Lower lobe of right lung (tissue), 2 donors: ENCODE measurements around the gene KAZALD1. TPM values are rescaled to one million over a fixed set of nuclear protein-coding genes. Genes with fewer than 3 reads are reported as not detected.
A peak's percentile ranks its signal among the peaks of the same experiment; 100 is the strongest.

Experiments
- ATAC-seq, 2 donors: fragments of 200-7000 bp; cut with Tn5 transposase; one replicate each; pipeline ENCODE4 v1.9.1; 2020 to 2022; ENCODE audit warnings: mild to moderate bottlenecking in 2 of 2, moderate library complexity in 2 of 2
- DNase-seq: peaks from one replicate; pipeline ENCODE4 v3.0.0-alpha.2; 2020
- H3K27ac ChIP-seq: fragments of 200-600 bp; one replicate; pipeline ENCODE4 v1.8.0; 2022
- H3K27me3 ChIP-seq: fragments of 200-600 bp; one replicate; pipeline ENCODE4 v1.8.0; 2022; ENCODE audit warnings: low read depth
- H3K36me3 ChIP-seq: fragments of 200-600 bp; one replicate; pipeline ENCODE4 v1.8.0; 2022; ENCODE audit warnings: mild to moderate bottlenecking
- H3K4me1 ChIP-seq: fragments of 200-600 bp; one replicate; pipeline ENCODE4 v1.8.0; 2022
- H3K4me3 ChIP-seq: fragments of 200-600 bp; one replicate; pipeline ENCODE4 v1.8.0; 2022; ENCODE audit warnings: mild to moderate bottlenecking
- H3K9me3 ChIP-seq: fragments of 200-600 bp; one replicate; pipeline ENCODE4 v1.8.0; 2022
- intact Hi-C: fragments of 100-400 bp; cut with DNase I; formaldehyde crosslinking; loops from one replicate; pipeline ENCODE4 v1.11.0; 2022
- total RNA-seq: library from RNA; stranded (reverse); fragmentation: NEBNext Ultra II Directional; extraction: Animal tissue kit (Norgen Biotek cat#: 25700); gene quantifications from one replicate; pipeline ENCODE4 v1.2.1, GENCODE V29; 2021
- TF ChIP-seq, protein P1 (sequence below): fragments of 200-600 bp; IDR thresholded peaks from one replicate; pipeline ENCODE4 v1.8.0; 2022; ENCODE audit warnings: antibody characterized with exemption, mild to moderate bottlenecking
- donor health status: DM: no; HTN: yes; CAD: no; lungs with severe emphysema.

KAZALD1 gene
- total RNA-seq, 1 donor from 2014 or later = 9.9 TPM

DNA sequence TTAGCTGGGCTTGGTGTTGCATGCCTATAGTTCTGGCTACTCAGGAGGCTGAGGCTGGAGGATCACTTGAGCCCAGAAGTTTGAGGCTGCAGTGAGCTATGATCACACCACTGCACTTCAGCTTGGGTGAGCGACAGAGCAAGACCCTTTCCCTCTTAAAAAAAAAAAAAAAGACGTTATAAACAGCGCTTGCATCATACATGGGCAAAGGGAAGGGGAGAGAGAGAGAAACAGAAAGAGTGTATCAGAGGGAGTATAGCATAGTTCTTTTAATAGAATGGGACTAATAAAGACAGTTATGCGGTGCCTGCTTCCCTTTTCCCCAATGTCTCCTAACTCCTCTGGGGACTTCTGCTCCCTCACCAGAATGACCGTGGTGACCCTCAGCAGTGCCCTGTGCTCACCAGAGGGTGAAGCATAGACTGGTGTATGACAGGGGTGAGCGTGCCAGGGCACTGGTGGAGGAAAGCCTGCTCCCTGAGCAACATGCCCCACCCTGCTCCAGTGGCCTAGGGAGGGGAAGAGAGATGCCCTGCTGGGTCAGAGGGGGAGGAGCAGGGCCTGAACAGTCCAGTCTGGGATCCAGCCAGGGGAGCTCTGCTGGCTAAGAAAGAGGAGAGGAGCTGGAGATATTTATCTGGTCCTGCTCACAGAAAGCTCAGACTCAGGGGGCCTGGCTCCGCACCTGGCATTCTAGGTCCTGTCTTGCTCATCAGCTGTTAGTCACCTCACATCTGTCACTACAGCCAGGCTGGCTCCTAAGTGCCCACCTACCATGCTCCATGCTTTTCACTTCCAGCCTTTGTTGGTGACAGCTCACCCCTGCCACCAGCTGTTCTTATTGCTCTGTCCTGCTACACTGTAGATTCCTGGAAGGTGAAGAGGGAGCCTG is 33.1 kb upstream of the KAZALD1 start:
- DNase-seq (no peak), ATAC-seq (no peak)
- Histone ChIP-seq H3K4me1 (peaks cover 17% of the 10 kb centered on the region), H3K27me3 (no peaks in the 10 kb centered on the region), H3K27ac (no peak overlapping the region), H3K4me3 (no peak overlapping the region), H3K36me3 (no peaks in the 10 kb centered on the region), H3K9me3 (no peaks in the 10 kb centered on the region)
- intact Hi-C loops = no loop called here
- TF ChIP-seq, protein P1, sequence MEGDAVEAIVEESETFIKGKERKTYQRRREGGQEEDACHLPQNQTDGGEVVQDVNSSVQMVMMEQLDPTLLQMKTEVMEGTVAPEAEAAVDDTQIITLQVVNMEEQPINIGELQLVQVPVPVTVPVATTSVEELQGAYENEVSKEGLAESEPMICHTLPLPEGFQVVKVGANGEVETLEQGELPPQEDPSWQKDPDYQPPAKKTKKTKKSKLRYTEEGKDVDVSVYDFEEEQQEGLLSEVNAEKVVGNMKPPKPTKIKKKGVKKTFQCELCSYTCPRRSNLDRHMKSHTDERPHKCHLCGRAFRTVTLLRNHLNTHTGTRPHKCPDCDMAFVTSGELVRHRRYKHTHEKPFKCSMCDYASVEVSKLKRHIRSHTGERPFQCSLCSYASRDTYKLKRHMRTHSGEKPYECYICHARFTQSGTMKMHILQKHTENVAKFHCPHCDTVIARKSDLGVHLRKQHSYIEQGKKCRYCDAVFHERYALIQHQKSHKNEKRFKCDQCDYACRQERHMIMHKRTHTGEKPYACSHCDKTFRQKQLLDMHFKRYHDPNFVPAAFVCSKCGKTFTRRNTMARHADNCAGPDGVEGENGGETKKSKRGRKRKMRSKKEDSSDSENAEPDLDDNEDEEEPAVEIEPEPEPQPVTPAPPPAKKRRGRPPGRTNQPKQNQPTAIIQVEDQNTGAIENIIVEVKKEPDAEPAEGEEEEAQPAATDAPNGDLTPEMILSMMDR = no peak

DNA sequence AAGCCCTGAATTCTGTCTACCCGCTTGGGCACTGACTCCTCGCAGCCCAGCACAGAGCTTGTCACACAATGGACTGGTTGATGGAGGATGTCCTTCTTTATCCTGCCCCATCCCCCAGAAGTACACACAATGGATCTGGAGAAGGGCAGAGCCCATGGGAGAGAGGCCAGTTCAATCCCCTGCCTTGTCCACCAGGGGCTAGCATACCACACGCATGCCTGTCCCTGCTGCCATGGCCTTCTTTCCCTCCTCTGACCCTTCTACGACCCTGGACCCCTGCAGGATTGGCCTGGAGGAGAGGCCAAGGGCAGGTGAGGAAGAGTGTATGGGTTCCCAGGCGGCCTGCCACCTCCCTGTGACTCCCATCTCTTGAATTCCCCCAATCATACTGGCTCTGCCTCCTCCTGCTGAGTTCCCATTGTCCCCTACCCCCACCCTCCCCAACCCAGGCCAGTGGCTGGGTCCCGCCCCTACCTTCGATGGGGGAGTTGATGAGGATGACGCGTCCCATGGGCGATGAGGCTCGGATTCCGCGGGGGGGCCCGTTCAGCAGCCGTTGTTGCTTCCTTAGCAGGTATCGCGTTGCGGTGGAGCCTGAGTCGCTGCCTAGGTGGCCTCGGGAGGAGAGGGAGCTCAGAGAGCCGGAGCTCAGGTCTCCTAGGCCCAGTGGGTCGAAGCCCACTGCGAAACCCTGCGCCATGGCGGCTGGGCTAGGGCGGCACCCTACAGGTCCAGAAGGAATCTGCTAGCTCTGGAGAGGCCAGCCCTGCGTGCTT is 32.1 kb upstream of the KAZALD1 start:
- intact Hi-C loops = no loop called here
- DNase-seq = no peak
- Histone ChIP-seq H3K27ac (no peak overlapping the region), H3K4me1 (peaks cover 20% of the 10 kb centered on the region), H3K36me3 (peaks cover 3% of the 10 kb centered on the region), H3K4me3 (no peak overlapping the region), H3K9me3 (no peaks in the 10 kb centered on the region), H3K27me3 (no peaks in the 10 kb centered on the region)
- TF ChIP-seq, protein P1 = no peak
- no peak for ATAC-seq

GRCh38 chr10:101030496-101031127 is 31.2 kb upstream of the KAZALD1 start:
- no peak for DNase-seq
- peaks cover 12% of the 10 kb centered on the region for H3K36me3 ChIP-seq
- peak overlapping the region; percentile 99 for H3K27ac ChIP-seq
- intact Hi-C loops = no loop called here
- TF ChIP-seq, protein P1 = no peak
- H3K9me3 ChIP-seq = no peaks in the 10 kb centered on the region
- peaks cover 20% of the 10 kb centered on the region for H3K4me1 ChIP-seq
- peak overlapping the region; percentile 83 for H3K4me3 ChIP-seq
- no peaks in the 10 kb centered on the region for H3K27me3 ChIP-seq
- ATAC-seq = no peak

DNA sequence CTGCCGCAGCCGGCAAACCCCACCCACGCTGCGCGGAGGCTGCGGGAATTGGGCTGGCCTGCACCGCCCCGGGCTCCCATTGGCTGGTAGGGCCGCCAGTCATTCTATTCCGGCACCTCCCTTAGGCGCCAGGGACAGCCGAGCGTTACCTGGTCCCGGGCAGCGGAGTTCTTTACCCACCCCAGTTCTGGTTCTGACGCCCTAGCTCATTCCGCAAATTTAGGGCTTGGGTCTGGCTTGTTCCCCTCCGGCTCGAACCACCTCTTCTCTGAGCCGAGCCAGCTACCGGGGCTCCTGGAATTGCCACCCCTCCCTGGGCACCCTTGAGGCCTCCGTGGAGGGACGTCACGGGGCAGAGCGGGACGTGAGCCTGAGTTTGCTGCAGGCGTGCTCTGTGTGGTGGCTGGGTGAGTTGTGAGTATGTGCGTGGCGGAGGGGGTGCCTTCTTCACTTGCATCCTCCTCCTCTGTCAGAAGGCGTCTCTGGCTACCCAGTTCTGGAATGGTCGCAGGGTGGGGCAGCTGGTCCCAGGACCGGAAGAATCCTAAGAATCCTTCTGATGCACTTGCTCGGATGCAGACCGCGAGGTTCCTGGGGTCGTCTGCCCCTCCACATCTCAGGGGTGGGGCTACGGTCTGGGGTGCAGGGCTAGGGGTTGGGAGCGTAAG is 30.5 kb upstream of the KAZALD1 start, which contains the start of the genes PDZD7 and SFXN3:
PDZD7 (minus strand) TSS at position 2 of the 668 bp plus-strand sequence. CDS start 910 bp downstream, outside the sequence.
SFXN3 (plus strand) TSS at position 107 of the 668 bp plus-strand sequence. CDS start 3,461 bp downstream, outside the sequence.
- peak; percentile 98 for DNase-seq

More for the DNA sequence above, 30.5 kb upstream of the KAZALD1 start, which contains the start of the genes PDZD7 and SFXN3:
- ATAC-seq = peak; percentile 92 to 95
- Histone ChIP-seq H3K27me3 (no peaks in the 10 kb centered on the region), H3K4me1 (peaks cover 20% of the 10 kb centered on the region), H3K4me3 (peak within 1 kb of the TSS; percentile 83), H3K27ac (peak within 1 kb of the TSS; percentile 99), H3K36me3 (peaks cover 18% of the 10 kb centered on the region), H3K9me3 (no peaks in the 10 kb centered on the region)
- TF ChIP-seq, protein P1 = no peak
- intact Hi-C loops = no loop called here
